Right lung (tissue), 5 donors: ENCODE results near the gene FAM131A. TPM values are rescaled to one million over a fixed set of nuclear protein-coding genes. Genes with fewer than 3 reads are reported as not detected.

Experiments used
- DNase-seq, 2 donors: peaks; one replicate each; pipeline ENCODE4 v3.0.0-alpha.2; 2013
- polyA plus RNA-seq, 5 donors: library from polyadenylated mRNA; unstranded; fragments of 120-200 nt; gene quantifications; one replicate each; pipeline versions ENCODE4 v1.2.1 to v1.2.3, GENCODE V29; 2013; ENCODE audit warnings: inconsistent platforms in 1 of 5, low replicate concordance in 1 of 5; ENCODE audit not compliant: insufficient read length in 5 of 5, insufficient read depth in 1 of 5

The FAM131A gene
- polyA plus RNA-seq, 5 donors, result 10.0 to 17.4 (median 15.7) TPM

- no peak for DNase-seq
Measured at GRCh38 chr3:184373422-184373821, 36.0 kb downstream of the FAM131A start.

DNA sequence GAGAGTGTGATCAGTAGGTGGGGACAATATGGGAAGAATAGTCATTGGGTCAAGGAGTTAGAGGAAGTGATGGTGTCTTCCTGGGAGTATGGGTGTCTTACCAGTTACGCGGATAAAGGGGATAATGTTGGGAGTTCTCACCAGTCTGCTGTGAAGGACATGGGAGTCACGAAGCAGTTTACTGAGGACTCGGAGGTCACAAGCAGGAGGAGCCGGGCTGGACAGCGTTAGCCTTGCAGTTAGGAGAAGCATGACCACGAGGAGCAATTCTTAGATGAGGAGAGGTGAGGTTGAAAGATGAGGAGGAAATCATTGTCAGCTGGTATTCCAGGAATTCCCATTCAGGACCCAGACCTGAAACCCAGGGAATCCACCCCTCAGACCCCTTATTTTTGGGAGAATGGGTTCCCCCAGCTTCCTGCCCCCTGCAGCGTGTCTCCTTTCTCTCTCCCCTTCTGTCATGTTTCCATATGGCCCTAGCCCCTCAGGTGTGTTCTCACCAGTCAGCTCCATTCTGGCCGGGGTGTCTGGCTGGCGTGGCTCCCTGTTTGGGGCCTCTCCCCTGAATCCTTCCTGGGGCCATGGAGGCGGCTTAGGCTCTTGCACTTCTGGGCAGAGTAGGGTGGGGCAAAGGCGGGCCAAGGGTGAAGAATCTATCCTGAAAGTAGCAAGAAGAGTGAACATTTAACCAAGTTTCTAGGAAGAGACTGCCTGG, 38.5 kb downstream of the FAM131A start:
- DNase-seq, result no peak

GRCh38 chr3:184377374-184377773, 40.0 kb downstream of the FAM131A start:
- no peak for DNase-seq

DNA sequence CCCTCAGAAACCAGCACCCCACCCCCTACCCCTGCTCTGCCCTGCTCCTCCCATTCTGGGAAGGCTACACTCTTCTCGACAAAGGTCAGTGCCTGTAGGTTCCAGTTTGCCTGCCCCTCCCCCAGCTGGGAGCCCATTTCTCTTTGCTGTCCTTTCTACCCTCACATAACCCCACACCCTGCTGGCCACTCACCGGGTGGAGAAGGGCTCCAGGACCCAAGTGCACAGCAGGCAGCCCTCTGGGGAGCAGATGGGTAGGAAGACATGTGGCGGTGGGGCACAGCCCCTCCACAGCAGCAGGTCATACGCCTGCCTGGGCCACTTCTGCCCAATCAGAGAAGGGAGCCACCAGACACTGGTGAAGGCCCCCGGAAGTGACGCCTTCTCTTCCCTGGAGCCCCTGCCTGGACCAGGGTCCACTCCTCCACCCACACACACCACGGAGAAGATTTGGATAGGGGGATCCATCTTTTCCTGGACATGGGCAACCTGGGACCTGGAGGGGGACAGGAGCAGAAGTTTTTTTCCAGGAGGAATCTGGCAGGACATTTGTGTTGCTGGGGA, 40.6 kb downstream of the FAM131A start, which contains the start of gene THPO:
THPO (minus strand) TSS at position 326 of the 564 bp plus-strand sequence. CDS start 1,948 bp downstream, outside the sequence.
- DNase-seq, result no peak

GRCh38 chr3:184378651-184379357, 41.4 kb downstream of the FAM131A start:
- no peak for DNase-seq

DNA sequence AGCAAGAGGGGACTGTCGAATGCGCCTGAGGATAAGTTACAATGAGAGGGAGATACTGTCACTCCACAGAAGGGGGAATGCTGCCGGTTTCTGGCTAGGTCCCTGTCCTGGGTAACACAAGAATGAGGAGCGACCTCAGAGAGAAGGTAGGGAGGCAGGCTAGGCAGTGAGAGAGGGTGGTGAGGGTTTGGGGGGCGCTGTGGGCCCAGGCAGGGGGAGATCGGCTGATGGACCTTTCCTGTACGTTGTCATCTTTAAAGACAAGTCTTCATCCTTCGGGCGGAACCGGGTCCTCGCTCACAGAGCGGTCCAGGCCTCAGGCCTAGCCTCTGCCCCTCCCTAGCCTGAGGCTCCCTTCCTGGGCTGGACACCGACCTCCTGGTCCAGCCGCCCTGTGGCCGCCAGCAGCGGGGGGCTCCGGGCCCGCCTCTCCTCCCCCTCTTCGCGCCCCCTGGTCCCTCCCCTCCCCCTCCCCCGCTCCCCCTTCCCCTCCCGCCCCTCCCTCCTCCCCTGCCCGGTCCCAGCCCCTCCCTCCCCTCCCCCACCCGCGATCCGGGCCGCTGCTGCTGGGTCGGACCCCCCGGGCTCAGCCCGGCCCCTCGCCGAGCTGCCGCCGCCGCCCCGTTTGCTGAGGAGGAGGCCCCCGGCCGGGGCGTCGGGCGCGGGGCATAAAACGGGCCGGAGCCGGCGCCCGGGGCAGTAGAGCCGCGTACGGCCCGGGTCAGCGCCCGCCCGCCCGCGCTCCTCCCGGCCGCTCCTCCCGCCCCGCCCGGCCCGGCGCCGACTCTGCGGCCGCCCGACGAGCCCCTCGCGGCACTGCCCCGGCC, 42.2 kb downstream of the FAM131A start, which contains the start of gene CHRD:
CHRD (plus strand) TSS at position 697 of the 827 bp plus-strand sequence. CDS start 265 bp downstream, outside the sequence.
- peak in 1 of 2 donors; percentile 25 for DNase-seq

GRCh38 chr3:184380185-184380626, 42.8 kb downstream of the FAM131A start:
- DNase-seq, result peak in 1 of 2 donors; percentile 66

GRCh38 chr3:184380627-184381260, 43.3 kb downstream of the FAM131A start:
- DNase-seq, result no peak

GRCh38 chr3:184381261-184382224, 44.1 kb downstream of the FAM131A start:
- DNase-seq, result peak in 1 of 2 donors; percentile 26

GRCh38 chr3:184382326-184383032, 45.1 kb downstream of the FAM131A start:
- DNase-seq, result no peak

- no peak for DNase-seq
Measured at GRCh38 chr3:184383033-184383740, 45.8 kb downstream of the FAM131A start.

DNA sequence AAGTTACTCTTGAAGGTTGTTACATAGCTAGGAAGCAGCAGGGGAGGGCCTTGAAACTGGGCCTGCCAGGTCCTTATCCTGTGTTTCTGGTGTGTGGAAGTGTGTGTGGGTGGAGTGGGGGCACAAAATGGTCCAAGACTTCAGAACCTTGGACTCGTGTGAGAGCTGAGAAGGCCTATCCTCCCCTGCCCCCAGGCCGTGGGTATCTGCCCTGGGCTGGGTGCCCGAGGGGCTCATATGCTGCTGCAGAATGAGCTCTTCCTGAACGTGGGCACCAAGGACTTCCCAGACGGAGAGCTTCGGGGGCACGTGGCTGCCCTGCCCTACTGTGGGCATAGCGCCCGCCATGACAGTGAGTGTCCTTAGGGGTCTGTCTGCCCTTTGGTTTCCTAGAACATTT, 46.9 kb downstream of the FAM131A start:
- no peak for DNase-seq

- DNase-seq, result no peak
Measured at GRCh38 chr3:184384856-184385422, 47.5 kb downstream of the FAM131A start.

DNA sequence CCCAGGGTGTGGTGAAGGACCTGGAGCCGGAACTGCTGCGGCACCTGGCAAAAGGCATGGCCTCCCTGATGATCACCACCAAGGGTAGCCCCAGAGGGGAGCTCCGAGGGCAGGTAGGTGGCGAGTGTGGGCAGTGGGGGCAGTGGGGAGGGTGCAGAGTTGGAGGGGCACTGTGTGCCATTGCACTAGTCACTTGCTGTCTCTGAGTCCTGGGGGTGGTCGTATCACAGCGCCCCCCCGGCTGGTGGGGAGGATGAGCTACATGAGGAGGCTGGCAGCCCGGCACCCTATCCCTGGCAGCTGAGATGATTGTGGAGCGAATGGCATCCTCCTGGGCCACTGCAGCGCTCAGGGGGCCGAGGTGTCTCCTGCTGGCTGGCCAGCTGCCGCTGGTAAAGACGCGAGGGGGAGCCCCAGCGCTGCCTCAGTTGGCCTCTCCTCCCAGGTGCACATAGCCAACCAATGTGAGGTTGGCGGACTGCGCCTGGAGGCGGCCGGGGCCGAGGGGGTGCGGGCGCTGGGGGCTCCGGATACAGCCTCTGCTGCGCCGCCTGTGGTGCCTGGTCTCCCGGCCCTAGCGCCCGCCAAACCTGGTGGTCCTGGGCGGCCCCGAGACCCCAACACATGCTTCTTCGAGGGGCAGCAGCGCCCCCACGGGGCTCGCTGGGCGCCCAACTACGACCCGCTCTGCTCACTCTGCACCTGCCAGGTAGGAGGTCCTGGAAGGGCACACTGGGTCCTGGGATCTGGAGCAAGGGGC, 48.8 kb downstream of the FAM131A start:
- no peak for DNase-seq

DNA sequence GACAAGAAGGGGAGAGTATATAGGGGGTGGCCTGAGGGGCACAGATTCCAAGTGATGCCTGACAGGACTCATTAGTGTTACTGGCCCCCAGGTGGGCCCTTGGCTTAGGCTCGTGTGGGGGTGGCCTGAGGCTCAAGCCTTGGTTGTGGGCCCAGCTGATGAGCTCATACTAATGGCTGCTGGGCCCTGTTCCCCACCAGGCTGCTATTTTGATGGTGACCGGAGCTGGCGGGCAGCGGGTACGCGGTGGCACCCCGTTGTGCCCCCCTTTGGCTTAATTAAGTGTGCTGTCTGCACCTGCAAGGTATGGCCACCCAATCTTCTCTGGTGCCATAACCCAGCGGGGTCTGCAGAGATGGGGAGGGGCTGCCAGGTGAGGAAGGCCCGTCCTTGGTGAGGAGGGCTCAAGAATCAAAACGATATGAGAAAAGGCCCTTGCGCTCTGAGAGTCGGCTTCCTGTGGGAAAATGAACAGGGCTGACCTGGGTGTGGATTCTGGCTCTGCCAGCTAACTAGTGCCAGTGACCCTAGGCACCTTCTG, 49.8 kb downstream of the FAM131A start:
- DNase-seq, result no peak

GRCh38 chr3:184388164-184388935, 51.0 kb downstream of the FAM131A start:
- DNase-seq, result no peak

DNA sequence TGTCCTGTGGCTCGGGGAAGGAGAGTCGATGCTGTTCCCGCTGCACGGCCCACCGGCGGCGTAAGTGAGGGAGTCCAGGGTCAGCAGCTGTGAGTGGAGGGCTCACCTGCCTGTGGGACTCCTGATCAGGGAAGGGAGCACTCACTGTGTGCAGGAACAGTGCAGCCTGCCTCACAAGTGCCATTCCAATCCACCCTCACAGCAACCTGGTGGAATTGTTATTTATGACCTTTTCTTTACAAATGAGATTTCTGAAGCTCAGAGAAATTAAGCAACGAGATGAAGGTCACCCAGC, 51.5 kb downstream of the FAM131A start:
- DNase-seq, result no peak
